BE2C (cell line): ENCODE data around the gene CEP350.

Experiments used
- DNase-seq: peaks from one replicate; pipeline ENCODE4 v3.0.0-alpha.2; 2020
- H3K27me3 ChIP-seq: fragments of 250-450 bp; sonication (Bioruptor Pico); 2 replicates; pipeline ENCODE4 v1.5.1; 2020; ENCODE audit warnings: mild to moderate bottlenecking
- H3K36me3 ChIP-seq: fragments of 250-450 bp; sonication (Bioruptor Pico); 2 replicates; pipeline ENCODE4 v1.5.1; 2020; ENCODE audit warnings: mild to moderate bottlenecking
- H3K4me1 ChIP-seq: fragments of 250-450 bp; sonication (Bioruptor Pico); 2 replicates; pipeline ENCODE4 v1.5.1; 2020
- H3K4me3 ChIP-seq: 2 replicates; pipeline ENCODE4 v1.5.1; 2011; ENCODE audit warnings: low read depth, low read length
- H3K9me3 ChIP-seq: fragments of 250-450 bp; sonication (Bioruptor Pico); 2 replicates; pipeline ENCODE4 v1.5.1; 2020
- TF ChIP-seq, protein P1 (sequence below): IDR thresholded peaks from 2 replicates; pipeline ENCODE4 v1.5.1; 2012; ENCODE audit warnings: mild to moderate bottlenecking, low read depth, low read length

Gene CEP350

DNA sequence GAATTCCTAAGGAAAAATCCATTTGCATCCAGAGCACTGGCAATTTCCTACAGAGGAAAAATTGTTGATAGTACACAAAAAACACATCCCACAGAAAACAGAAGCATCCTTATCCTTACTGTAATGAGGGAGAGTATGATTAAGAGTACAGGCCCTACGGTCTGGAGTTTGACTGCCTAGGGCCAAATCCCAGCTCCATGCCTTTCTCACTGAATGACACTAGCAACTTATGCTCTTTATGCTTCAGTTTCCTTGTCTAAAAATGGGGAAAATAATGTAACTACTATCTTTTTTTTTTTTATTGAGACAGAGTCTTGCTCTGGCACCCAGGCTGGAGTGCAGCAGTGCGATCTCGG lies 27.8 kb upstream of the CEP350 start:
- peaks cover 7% of the 10 kb centered on the region for H3K4me1 ChIP-seq
- no peaks in the 10 kb centered on the region for H3K36me3 ChIP-seq
- DNase-seq, result no peak
- no peaks in the 10 kb centered on the region for H3K9me3 ChIP-seq
- H3K27me3 ChIP-seq, result no peaks in the 10 kb centered on the region
- no peak overlapping the region for H3K4me3 ChIP-seq
- TF ChIP-seq, protein P1, sequence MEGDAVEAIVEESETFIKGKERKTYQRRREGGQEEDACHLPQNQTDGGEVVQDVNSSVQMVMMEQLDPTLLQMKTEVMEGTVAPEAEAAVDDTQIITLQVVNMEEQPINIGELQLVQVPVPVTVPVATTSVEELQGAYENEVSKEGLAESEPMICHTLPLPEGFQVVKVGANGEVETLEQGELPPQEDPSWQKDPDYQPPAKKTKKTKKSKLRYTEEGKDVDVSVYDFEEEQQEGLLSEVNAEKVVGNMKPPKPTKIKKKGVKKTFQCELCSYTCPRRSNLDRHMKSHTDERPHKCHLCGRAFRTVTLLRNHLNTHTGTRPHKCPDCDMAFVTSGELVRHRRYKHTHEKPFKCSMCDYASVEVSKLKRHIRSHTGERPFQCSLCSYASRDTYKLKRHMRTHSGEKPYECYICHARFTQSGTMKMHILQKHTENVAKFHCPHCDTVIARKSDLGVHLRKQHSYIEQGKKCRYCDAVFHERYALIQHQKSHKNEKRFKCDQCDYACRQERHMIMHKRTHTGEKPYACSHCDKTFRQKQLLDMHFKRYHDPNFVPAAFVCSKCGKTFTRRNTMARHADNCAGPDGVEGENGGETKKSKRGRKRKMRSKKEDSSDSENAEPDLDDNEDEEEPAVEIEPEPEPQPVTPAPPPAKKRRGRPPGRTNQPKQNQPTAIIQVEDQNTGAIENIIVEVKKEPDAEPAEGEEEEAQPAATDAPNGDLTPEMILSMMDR, result no peak

GRCh38 chr1:179929955-179930798 lies 24.4 kb upstream of the CEP350 start:
- TF ChIP-seq, protein P1, result no peak
- H3K27me3 ChIP-seq, result no peaks in the 10 kb centered on the region

DNA sequence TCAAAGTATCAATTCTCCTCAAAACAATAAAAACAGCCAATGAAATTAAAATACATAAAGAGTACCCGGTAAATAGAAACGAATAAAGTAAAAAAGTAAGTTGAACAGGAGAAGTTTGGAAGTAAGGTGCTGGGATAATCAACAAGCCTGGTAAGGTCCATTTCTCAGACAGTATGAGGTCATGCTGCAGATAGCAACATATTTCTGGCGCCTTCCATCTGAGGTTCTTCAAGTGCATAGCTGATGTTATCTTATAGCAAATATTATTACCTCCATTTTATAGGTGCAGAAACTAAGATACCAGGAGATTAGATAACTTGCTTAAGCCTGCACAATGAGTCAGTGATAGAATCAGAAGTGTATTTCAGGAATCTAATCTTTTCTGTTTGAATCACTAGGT lies 23.7 kb upstream of the CEP350 start:
- no peak for DNase-seq
- TF ChIP-seq, protein P1, result no peak
- H3K4me3 ChIP-seq, result no peak overlapping the region
- peaks cover 3% of the 10 kb centered on the region; the same call in 1 of the 2 replicates for H3K4me1 ChIP-seq
- H3K27me3 ChIP-seq, result no peaks in the 10 kb centered on the region
- no peaks in the 10 kb centered on the region for H3K36me3 ChIP-seq
- H3K9me3 ChIP-seq, result no peaks in the 10 kb centered on the region

More at GRCh38 chr1:179929955-179930798, 24.4 kb upstream of the CEP350 start:
- no peaks in the 10 kb centered on the region for H3K9me3 ChIP-seq
- no peak overlapping the region for H3K4me3 ChIP-seq
- no peaks in the 10 kb centered on the region for H3K36me3 ChIP-seq
- peaks cover 3% of the 10 kb centered on the region; the same call in 1 of the 2 replicates for H3K4me1 ChIP-seq
- DNase-seq, result no peak

- Histone ChIP-seq H3K4me1 (peaks cover 7% of the 10 kb centered on the region; the same call in 1 of the 2 replicates), H3K27me3 (no peaks in the 10 kb centered on the region), H3K36me3 (no peaks in the 10 kb centered on the region), H3K9me3 (no peaks in the 10 kb centered on the region), H3K4me3 (no peak overlapping the region)
- DNase-seq, result no peak
- TF ChIP-seq, protein P1, result no peak
Observed at GRCh38 chr1:179933219-179933618, 21.4 kb upstream of the CEP350 start.

GRCh38 chr1:179935909-179936496 lies 18.6 kb upstream of the CEP350 start:
- DNase-seq, result no peak
- Histone ChIP-seq H3K36me3 (no peaks in the 10 kb centered on the region), H3K4me3 (no peak overlapping the region), H3K4me1 (peaks cover 3% of the 10 kb centered on the region; the same call in 1 of the 2 replicates), H3K27me3 (no peaks in the 10 kb centered on the region), H3K9me3 (no peaks in the 10 kb centered on the region)
- TF ChIP-seq, protein P1, result no peak

DNA sequence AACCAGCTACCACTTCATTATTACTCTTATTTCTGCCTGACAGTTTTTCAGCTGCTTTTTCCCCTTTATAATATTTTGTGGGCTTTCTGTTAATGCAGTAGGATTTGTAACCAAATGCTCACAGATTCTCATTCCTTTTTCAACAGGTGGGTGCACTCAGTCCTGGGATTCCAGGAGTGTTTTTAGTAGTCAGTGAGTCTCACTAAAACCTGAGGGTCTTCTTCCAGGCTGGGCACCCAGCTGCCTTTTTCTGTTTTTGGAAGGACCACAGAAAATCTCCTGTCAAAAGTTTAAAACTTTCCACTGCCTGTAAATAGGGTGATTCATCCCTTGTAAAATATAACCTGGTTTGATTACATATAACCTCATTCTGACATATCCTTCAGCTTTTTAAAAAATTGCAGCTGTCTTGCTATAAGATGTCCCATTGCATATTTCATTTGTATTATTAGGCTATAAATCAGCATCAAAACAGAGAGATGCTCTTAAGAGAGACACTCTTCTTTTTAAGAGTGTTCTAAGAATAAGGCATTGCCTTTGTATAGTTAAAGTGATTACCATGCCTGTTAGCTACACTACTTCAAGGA lies 16.8 kb upstream of the CEP350 start:
- H3K4me1 ChIP-seq, result 0 out of 2 replicates have a peak, but pooled peaks cover 3% of the 10 kb centered on the region
- H3K27me3 ChIP-seq, result no peaks in the 10 kb centered on the region
- H3K36me3 ChIP-seq, result no peaks in the 10 kb centered on the region
- H3K9me3 ChIP-seq, result no peaks in the 10 kb centered on the region
- no peak for DNase-seq
- TF ChIP-seq, protein P1, result no peak
- H3K4me3 ChIP-seq, result no peak overlapping the region
